ENCODE results near the gene TEKT5. TPM values are rescaled to one million over a fixed set of nuclear protein-coding genes. Genes with fewer than 3 reads are reported as not detected.

Gene TEKT5
- total and polyA plus RNA-seq, 8 donors: 0.17 to 1.1 (median 0.26) TPM; not detected in 1

DNA sequence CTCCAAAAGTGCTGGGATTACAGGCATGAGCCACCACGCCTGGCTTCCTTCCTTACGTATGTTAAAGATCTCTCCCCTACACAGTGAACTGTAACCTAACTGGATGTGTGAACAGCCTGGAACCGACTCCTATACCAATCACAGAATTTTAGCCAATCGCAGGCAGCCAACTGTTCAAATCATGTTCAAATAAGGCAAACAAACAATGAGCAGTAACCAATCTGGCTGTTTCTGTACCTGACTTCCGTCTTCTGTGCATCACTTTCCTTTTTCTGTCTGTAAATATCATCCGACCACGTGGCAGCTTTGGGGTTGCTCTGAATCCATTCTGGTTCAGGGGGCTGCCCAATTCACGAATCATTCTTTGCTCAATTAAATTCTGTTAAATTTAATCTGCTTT, 27.5 kb downstream of the TEKT5 start:
- FAIRE-seq (no peak), DNase-seq (no peak), ATAC-seq (peak in 1 of 4 donors; percentile 22)
- Histone ChIP-seq H3K27me3 (no peaks in the 10 kb centered on the region), H3K27ac (no peak overlapping the region), H3K9me3 (no peaks in the 10 kb centered on the region), H3K4me3 (no peak overlapping the region), H3K36me3 (no peaks in the 10 kb centered on the region), H3K4me1 (no peaks in the 10 kb centered on the region)
- WGBS, 2 donors: 62 to 76% methylated on average over 8 of the region's 8 CpGs
- intact Hi-C loops (cut with DNase I): no loop called here
- TF ChIP-seq, protein P1, sequence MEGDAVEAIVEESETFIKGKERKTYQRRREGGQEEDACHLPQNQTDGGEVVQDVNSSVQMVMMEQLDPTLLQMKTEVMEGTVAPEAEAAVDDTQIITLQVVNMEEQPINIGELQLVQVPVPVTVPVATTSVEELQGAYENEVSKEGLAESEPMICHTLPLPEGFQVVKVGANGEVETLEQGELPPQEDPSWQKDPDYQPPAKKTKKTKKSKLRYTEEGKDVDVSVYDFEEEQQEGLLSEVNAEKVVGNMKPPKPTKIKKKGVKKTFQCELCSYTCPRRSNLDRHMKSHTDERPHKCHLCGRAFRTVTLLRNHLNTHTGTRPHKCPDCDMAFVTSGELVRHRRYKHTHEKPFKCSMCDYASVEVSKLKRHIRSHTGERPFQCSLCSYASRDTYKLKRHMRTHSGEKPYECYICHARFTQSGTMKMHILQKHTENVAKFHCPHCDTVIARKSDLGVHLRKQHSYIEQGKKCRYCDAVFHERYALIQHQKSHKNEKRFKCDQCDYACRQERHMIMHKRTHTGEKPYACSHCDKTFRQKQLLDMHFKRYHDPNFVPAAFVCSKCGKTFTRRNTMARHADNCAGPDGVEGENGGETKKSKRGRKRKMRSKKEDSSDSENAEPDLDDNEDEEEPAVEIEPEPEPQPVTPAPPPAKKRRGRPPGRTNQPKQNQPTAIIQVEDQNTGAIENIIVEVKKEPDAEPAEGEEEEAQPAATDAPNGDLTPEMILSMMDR (IDR thresholded peaks at IDR 0.05): no peak

DNA sequence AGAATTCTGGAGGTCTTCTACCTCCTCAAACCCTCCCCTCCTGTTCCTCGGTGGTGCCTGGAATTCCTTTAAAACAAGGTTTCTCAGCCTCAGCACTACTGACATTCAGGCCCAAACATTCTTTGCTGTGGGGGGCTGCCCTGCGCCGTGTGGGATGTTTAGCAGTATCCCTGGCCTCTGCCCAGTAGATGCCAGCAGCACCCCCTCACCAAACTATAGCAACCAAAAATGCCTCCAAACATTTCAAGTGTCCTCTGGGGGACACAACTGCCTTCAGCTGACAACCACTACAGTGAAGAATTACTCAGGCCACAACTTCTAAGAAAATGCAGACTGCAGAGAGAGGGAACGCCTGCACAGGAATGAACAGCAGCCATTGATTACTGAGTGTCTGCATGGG, 28.4 kb downstream of the TEKT5 start:
- intact Hi-C loops (cut with DNase I): no loop called here
- Histone ChIP-seq H3K27ac (no peak overlapping the region), H3K36me3 (no peaks in the 10 kb centered on the region), H3K4me1 (no peaks in the 10 kb centered on the region), H3K27me3 (no peaks in the 10 kb centered on the region), H3K4me3 (no peak overlapping the region), H3K9me3 (no peaks in the 10 kb centered on the region)
- 83 to 92% methylated on average over 4 of the region's 4 CpGs for WGBS, 2 donors
- no peak for FAIRE-seq
- no peak for DNase-seq
- no peak for ATAC-seq
- TF ChIP-seq, protein P1 (IDR thresholded peaks at IDR 0.05): no peak

DNA sequence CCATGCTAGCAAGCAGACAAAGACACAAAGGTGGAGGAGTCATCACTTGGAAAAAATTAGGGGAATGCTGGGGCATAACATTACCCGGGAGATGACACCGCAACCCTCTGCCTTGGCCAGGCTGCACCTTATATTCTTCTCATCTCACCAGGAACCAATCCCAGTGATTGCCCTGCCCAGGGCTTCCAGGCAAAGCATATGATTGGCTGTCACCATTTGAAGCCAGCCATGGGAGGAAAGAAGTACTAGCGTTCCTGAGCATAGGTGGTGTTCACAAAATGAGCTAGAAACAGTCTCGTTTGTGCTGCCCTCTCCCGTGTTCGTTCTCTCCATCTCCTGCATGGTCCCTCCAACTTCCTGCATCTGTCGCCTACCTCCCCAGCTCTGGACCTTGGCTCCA, 29.6 kb downstream of the TEKT5 start:
- ATAC-seq (no peak), FAIRE-seq (no peak), DNase-seq (no peak)
- Histone ChIP-seq H3K27ac (no peak overlapping the region), H3K36me3 (no peaks in the 10 kb centered on the region), H3K9me3 (no peaks in the 10 kb centered on the region), H3K4me3 (no peak overlapping the region), H3K27me3 (no peaks in the 10 kb centered on the region), H3K4me1 (no peaks in the 10 kb centered on the region)
- TF ChIP-seq, protein P1 (IDR thresholded peaks at IDR 0.05): no peak
- intact Hi-C loops (cut with DNase I): no loop called here
- 66 to 71% methylated on average over 7 of the region's 7 CpGs for WGBS, 2 donors

DNA sequence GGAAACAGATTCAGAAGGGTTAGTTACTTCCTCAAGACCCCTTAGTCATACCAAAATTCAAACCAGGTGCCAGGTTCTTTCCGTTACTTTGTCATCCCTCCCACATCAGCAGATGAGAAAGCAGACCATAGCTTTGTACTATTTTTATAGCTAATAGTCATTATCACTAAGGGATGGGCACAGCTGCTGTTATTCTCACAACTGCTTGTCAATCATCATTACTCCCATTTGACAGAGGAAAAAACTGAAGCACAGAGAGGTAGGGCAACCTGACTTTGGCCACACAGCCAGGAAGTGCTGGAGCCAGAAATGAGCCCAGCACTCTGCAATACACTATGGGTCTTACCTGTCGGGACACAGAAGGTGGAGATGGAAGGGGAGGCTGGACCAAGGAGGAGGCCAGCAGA, 30.0 kb downstream of the TEKT5 start:
- FAIRE-seq (no peak), DNase-seq (peak in 1 of 6 donors; percentile 26), ATAC-seq (no peak)
- Histone ChIP-seq H3K4me3 (no peak overlapping the region), H3K36me3 (no peaks in the 10 kb centered on the region), H3K4me1 (no peaks in the 10 kb centered on the region), H3K27ac (no peak overlapping the region), H3K9me3 (no peaks in the 10 kb centered on the region), H3K27me3 (no peaks in the 10 kb centered on the region)
- TF ChIP-seq, protein P1 (IDR thresholded peaks at IDR 0.05): no peak
- intact Hi-C loops (cut with DNase I): no loop called here
- WGBS, 2 donors: 76 to 84% methylated on average over 2 of the region's 2 CpGs

DNA sequence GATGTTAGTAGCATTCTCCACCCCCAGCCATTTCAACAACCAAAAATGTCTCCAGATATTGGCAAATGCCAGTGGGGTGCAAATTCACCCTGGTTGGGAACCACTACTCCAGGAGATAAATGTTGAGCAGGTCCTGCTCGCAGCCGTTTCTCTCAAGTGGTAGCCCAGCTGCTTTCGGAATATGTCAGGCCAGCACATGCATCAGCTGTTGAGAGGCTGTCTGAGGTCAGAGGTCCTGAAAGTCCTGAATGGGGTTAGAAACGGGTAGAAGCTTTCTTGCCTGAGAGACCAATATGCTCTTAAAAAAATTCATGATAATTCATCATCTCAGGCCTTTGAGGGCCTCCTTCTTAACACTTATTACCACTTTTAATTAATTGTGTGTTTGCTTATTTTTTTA, 31.0 kb downstream of the TEKT5 start:
- Histone ChIP-seq H3K4me3 (no peak overlapping the region), H3K4me1 (no peaks in the 10 kb centered on the region), H3K27me3 (no peaks in the 10 kb centered on the region), H3K9me3 (no peaks in the 10 kb centered on the region), H3K36me3 (no peaks in the 10 kb centered on the region), H3K27ac (no peak overlapping the region)
- FAIRE-seq: no peak
- TF ChIP-seq, protein P1 (IDR thresholded peaks at IDR 0.05): no peak
- peak in 1 of 6 donors; percentile 11 for DNase-seq
- ATAC-seq: no peak
- intact Hi-C loops (cut with DNase I): no loop called here
- 78 to 81% methylated on average over 4 of the region's 4 CpGs for WGBS, 2 donors

Data from pancreas (tissue), 10 donors.